ENCODE measurements around the gene KNDC1.

The KNDC1 gene

GRCh38 chr10:133214468-133215410 is 54.7 kb downstream of the KNDC1 start:
- Histone ChIP-seq H3K4me1 (ENCODE audit: control insufficient read depth in 2 of 2, insufficient read depth in 1 of 2, low read depth in 1 of 2, low read length in 2 of 2) (no peaks in the 10 kb centered on the region), H3K36me3 (replicated peaks in 1 of 2; ENCODE audit: control insufficient read depth in 2 of 2, insufficient read depth in 2 of 2, low read length in 2 of 2) (peaks cover 0 to 5% of the 10 kb centered on the region in 2 donors), H2AK5ac (ENCODE audit: low read depth, low read length) (peak overlapping the region; percentile 54), H2BK5ac (ENCODE audit: low read length) (no peak overlapping the region), H3K18ac (ENCODE audit: low read length) (peak overlapping the region; percentile 35), H4K91ac (ENCODE audit: low read depth, low read length, poor library complexity) (no peak overlapping the region), H3K27ac (replicated peaks; ENCODE audit: low read length) (no peak overlapping the region), H3K4ac (ENCODE audit: low read length) (no peak overlapping the region), H3K9me3 (replicated peaks in 1 of 2; ENCODE audit: control insufficient read depth in 2 of 2, insufficient read depth in 1 of 2, low read depth in 1 of 2, low read length in 2 of 2) (peaks cover 0 to 4% of the 10 kb centered on the region in 2 donors), H2BK15ac (ENCODE audit: low read length) (no peak overlapping the region), H3K4me3 (ENCODE audit: low read length in 2 of 2) (no peak overlapping the region), H2BK120ac (ENCODE audit: low read depth, low read length) (peak overlapping the region; percentile 63), H2AFZ (ENCODE audit: low read length) (no peak overlapping the region), H2BK12ac (ENCODE audit: low read length) (no peak overlapping the region), H3K9ac (ENCODE audit: low read depth, low read length, poor library complexity) (no peak overlapping the region), H3K4me2 (ENCODE audit: insufficient read depth, low read length, poor library complexity, severe bottlenecking) (no peak overlapping the region), H3K79me1 (ENCODE audit: low read depth, low read length) (no peaks in the 10 kb centered on the region), H3K23ac (ENCODE audit: low read depth, low read length, poor library complexity) (peak overlapping the region; percentile 17), H3K14ac (ENCODE audit: low read length) (peak overlapping the region; percentile 94), H4K8ac (ENCODE audit: low read depth, low read length) (no peak overlapping the region), H3K27me3 (ENCODE audit: control insufficient read depth in 3 of 3, insufficient read depth in 3 of 3, low read depth in 1 of 3, low read length in 3 of 3) (peaks cover 0 to 18% (median 5%) of the 10 kb centered on the region in 3 experiments)
- WGBS, 2 donors (ENCODE audit: extremely low coverage in 2 of 2, insufficient read length in 2 of 2, insufficient replicate concordance in 1 of 2) = no CpG with 5 or more reads among the region's 28 CpGs
- no peak for DNase-seq (ENCODE audit: low spot score)

GRCh38 chr10:133215586-133215985 is 55.6 kb downstream of the KNDC1 start:
- Histone ChIP-seq H3K36me3 (replicated peaks in 1 of 2; ENCODE audit: control insufficient read depth in 2 of 2, insufficient read depth in 2 of 2, low read length in 2 of 2) (peaks cover 0 to 5% of the 10 kb centered on the region in 2 donors), H2BK15ac (ENCODE audit: low read length) (no peak overlapping the region), H3K4me1 (ENCODE audit: control insufficient read depth in 2 of 2, insufficient read depth in 1 of 2, low read depth in 1 of 2, low read length in 2 of 2) (no peaks in the 10 kb centered on the region), H4K8ac (ENCODE audit: low read depth, low read length) (no peak overlapping the region), H3K4me2 (ENCODE audit: insufficient read depth, low read length, poor library complexity, severe bottlenecking) (no peak overlapping the region), H3K9me3 (replicated peaks in 1 of 2; ENCODE audit: control insufficient read depth in 2 of 2, insufficient read depth in 1 of 2, low read depth in 1 of 2, low read length in 2 of 2) (peaks cover 0 to 4% of the 10 kb centered on the region in 2 donors), H3K27me3 (ENCODE audit: control insufficient read depth in 3 of 3, insufficient read depth in 3 of 3, low read depth in 1 of 3, low read length in 3 of 3) (peaks cover 0 to 20% (median 6%) of the 10 kb centered on the region in 3 experiments), H2BK12ac (ENCODE audit: low read length) (no peak overlapping the region), H2BK5ac (ENCODE audit: low read length) (no peak overlapping the region), H4K91ac (ENCODE audit: low read depth, low read length, poor library complexity) (no peak overlapping the region), H2BK120ac (ENCODE audit: low read depth, low read length) (peak overlapping the region; percentile 61), H3K27ac (replicated peaks; ENCODE audit: low read length) (no peak overlapping the region), H2AK5ac (ENCODE audit: low read depth, low read length) (no peak overlapping the region), H3K14ac (ENCODE audit: low read length) (no peak overlapping the region), H3K23ac (ENCODE audit: low read depth, low read length, poor library complexity) (peak overlapping the region; percentile 17), H2AFZ (ENCODE audit: low read length) (no peak overlapping the region), H3K79me1 (ENCODE audit: low read depth, low read length) (no peaks in the 10 kb centered on the region), H3K4ac (ENCODE audit: low read length) (no peak overlapping the region), H3K4me3 (ENCODE audit: low read length in 2 of 2) (peak overlapping the region in 1 of 2 donors; percentile 63), H3K9ac (ENCODE audit: low read depth, low read length, poor library complexity) (no peak overlapping the region), H3K18ac (ENCODE audit: low read length) (peak overlapping the region; percentile 27)
- WGBS, 2 donors (ENCODE audit: extremely low coverage in 2 of 2, insufficient read length in 2 of 2, insufficient replicate concordance in 1 of 2) = no CpG with 5 or more reads among the region's 27 CpGs
- no peak for DNase-seq (ENCODE audit: low spot score)

- no peak overlapping the region for H3K18ac ChIP-seq (ENCODE audit: low read length)
- peak overlapping the region; percentile 30 for H3K9ac ChIP-seq (ENCODE audit: low read depth, low read length, poor library complexity)
- no peak overlapping the region for H2AK5ac ChIP-seq (ENCODE audit: low read depth, low read length)
- no peak overlapping the region for H3K23ac ChIP-seq (ENCODE audit: low read depth, low read length, poor library complexity)
- no peak overlapping the region for H2AFZ ChIP-seq (ENCODE audit: low read length)
- H3K4ac ChIP-seq (ENCODE audit: low read length) = no peak overlapping the region
- no peak overlapping the region for H2BK15ac ChIP-seq (ENCODE audit: low read length)
- no peaks in the 10 kb centered on the region for H3K79me1 ChIP-seq (ENCODE audit: low read depth, low read length)
- peaks cover 0 to 29% (median 10%) of the 10 kb centered on the region in 3 experiments for H3K27me3 ChIP-seq (ENCODE audit: control insufficient read depth in 3 of 3, insufficient read depth in 3 of 3, low read depth in 1 of 3, low read length in 3 of 3)
- no peak overlapping the region for H2BK12ac ChIP-seq (ENCODE audit: low read length)
- no peak overlapping the region for H4K8ac ChIP-seq (ENCODE audit: low read depth, low read length)
- H3K4me2 ChIP-seq (ENCODE audit: insufficient read depth, low read length, poor library complexity, severe bottlenecking) = no peak overlapping the region
- no peaks in the 10 kb centered on the region for H3K4me1 ChIP-seq (ENCODE audit: control insufficient read depth in 2 of 2, insufficient read depth in 1 of 2, low read depth in 1 of 2, low read length in 2 of 2)
- H3K36me3 ChIP-seq (replicated peaks in 1 of 2; ENCODE audit: control insufficient read depth in 2 of 2, insufficient read depth in 2 of 2, low read length in 2 of 2) = peaks cover 0 to 5% of the 10 kb centered on the region in 2 donors
- H3K27ac ChIP-seq (replicated peaks; ENCODE audit: low read length) = no peak overlapping the region
- no peak overlapping the region for H3K4me3 ChIP-seq (ENCODE audit: low read length in 2 of 2)
- DNase-seq (ENCODE audit: low spot score) = no peak
- no peak overlapping the region for H4K91ac ChIP-seq (ENCODE audit: low read depth, low read length, poor library complexity)
- peaks cover 0 to 4% of the 10 kb centered on the region in 2 donors for H3K9me3 ChIP-seq (replicated peaks in 1 of 2; ENCODE audit: control insufficient read depth in 2 of 2, insufficient read depth in 1 of 2, low read depth in 1 of 2, low read length in 2 of 2)
- H2BK120ac ChIP-seq (ENCODE audit: low read depth, low read length) = no peak overlapping the region
- no peak overlapping the region for H2BK5ac ChIP-seq (ENCODE audit: low read length)
- WGBS, 2 donors (ENCODE audit: extremely low coverage in 2 of 2, insufficient read length in 2 of 2, insufficient replicate concordance in 1 of 2) = no CpG with 5 or more reads among the region's 26 CpGs
- H3K14ac ChIP-seq (ENCODE audit: low read length) = no peak overlapping the region
Observed at GRCh38 chr10:133216776-133217175, 56.8 kb downstream of the KNDC1 start.

Measured in neuronal stem cell (in vitro differentiated cells).